Glutamatergic neuron (in vitro differentiated cells): ENCODE data around the gene IPPK. TPM values are rescaled to one million over a fixed set of nuclear protein-coding genes. Genes with fewer than 3 reads are reported as not detected.

Source experiments
- DNase-seq: peaks from one replicate; pipeline ENCODE4 v3.0.0; 2022
- H3K27ac Mint-ChIP-seq: one replicate; pipeline ENCODE4 v1.8.0; 2020; ENCODE audit warnings: mild to moderate bottlenecking, mixed read lengths, inconsistent platforms; ENCODE audit not compliant: unreplicated experiment
- H3K27me3 Mint-ChIP-seq: one replicate; pipeline ENCODE4 v1.8.0; 2020; ENCODE audit warnings: mild to moderate bottlenecking, moderate library complexity, mixed read lengths, inconsistent platforms; ENCODE audit not compliant: unreplicated experiment
- H3K36me3 Mint-ChIP-seq: one replicate; pipeline ENCODE4 v1.8.0; 2020; ENCODE audit warnings: mild to moderate bottlenecking, mixed read lengths, inconsistent platforms; ENCODE audit not compliant: unreplicated experiment
- H3K4me1 Mint-ChIP-seq: one replicate; pipeline ENCODE4 v1.8.0; 2020; ENCODE audit warnings: mild to moderate bottlenecking, low read depth, mixed read lengths, inconsistent platforms; ENCODE audit not compliant: unreplicated experiment
- H3K4me3 Mint-ChIP-seq: one replicate; pipeline ENCODE4 v1.8.0; 2020; ENCODE audit warnings: mild to moderate bottlenecking, mixed read lengths, inconsistent platforms; ENCODE audit not compliant: unreplicated experiment
- H3K9me3 Mint-ChIP-seq: one replicate; pipeline ENCODE4 v1.8.0; 2020; ENCODE audit warnings: mild to moderate bottlenecking, moderate library complexity, mixed read lengths, inconsistent platforms; ENCODE audit not compliant: unreplicated experiment
- CTCF ChIP-seq: fragments of 200-600 bp; sonication (generic); IDR thresholded peaks from one replicate; pipeline ENCODE4 v1.5.0; 2021; ENCODE audit not compliant: partially characterized antibody, unreplicated experiment
- total RNA-seq: library from RNA; stranded (reverse); fragmentation: NEBNext Ultra II Directional; extraction: Animal tissue kit (Norgen Biotek cat#: 25700); gene quantifications from one replicate; pipeline ENCODE4 v1.2.1, GENCODE V29; 2021; ENCODE audit not compliant: unreplicated experiment

The IPPK gene
- total RNA-seq, 1 donor from 2014 or later = 7.0 TPM

GRCh38 chr9:92607088-92607487 is 62.8 kb downstream of the IPPK start:
- peaks cover 6% of the 10 kb centered on the region for H3K4me1 Mint-ChIP-seq
- H3K27ac Mint-ChIP-seq = no peak overlapping the region
- H3K4me3 Mint-ChIP-seq = no peak overlapping the region
- H3K9me3 Mint-ChIP-seq = peaks cover 2% of the 10 kb centered on the region
- peaks cover 6% of the 10 kb centered on the region for H3K27me3 Mint-ChIP-seq
- TF ChIP-seq CTCF = no peak
- H3K36me3 Mint-ChIP-seq = peaks cover 16% of the 10 kb centered on the region
- DNase-seq = no peak

GRCh38 chr9:92605224-92605623 is 64.7 kb downstream of the IPPK start:
- TF ChIP-seq CTCF = no peak
- Mint-ChIP-seq H3K4me1 (peaks cover 15% of the 10 kb centered on the region), H3K27me3 (peaks cover 5% of the 10 kb centered on the region), H3K36me3 (peaks cover 16% of the 10 kb centered on the region), H3K9me3 (peaks cover 2% of the 10 kb centered on the region), H3K27ac (no peak overlapping the region), H3K4me3 (no peak overlapping the region)
- no peak for DNase-seq

- no peak for TF ChIP-seq CTCF
- peaks cover 5% of the 10 kb centered on the region for H3K27me3 Mint-ChIP-seq
- no peak overlapping the region for H3K27ac Mint-ChIP-seq
- H3K36me3 Mint-ChIP-seq = peaks cover 16% of the 10 kb centered on the region
- DNase-seq = no peak
- H3K4me3 Mint-ChIP-seq = no peak overlapping the region
- peaks cover 15% of the 10 kb centered on the region for H3K4me1 Mint-ChIP-seq
- peaks cover 2% of the 10 kb centered on the region for H3K9me3 Mint-ChIP-seq
Measured at GRCh38 chr9:92603990-92604389, 65.9 kb downstream of the IPPK start.

- DNase-seq = no peak
- TF ChIP-seq CTCF = no peak
- Mint-ChIP-seq H3K4me3 (no peak overlapping the region), H3K4me1 (peaks cover 9% of the 10 kb centered on the region), H3K27me3 (peaks cover 5% of the 10 kb centered on the region), H3K36me3 (peaks cover 16% of the 10 kb centered on the region), H3K27ac (no peak overlapping the region), H3K9me3 (peaks cover 2% of the 10 kb centered on the region)
Measured at GRCh38 chr9:92603100-92603499, 66.8 kb downstream of the IPPK start.

GRCh38 chr9:92602413-92602812 is 67.5 kb downstream of the IPPK start:
- H3K27ac Mint-ChIP-seq = no peak overlapping the region
- H3K4me3 Mint-ChIP-seq = no peak overlapping the region
- peaks cover 2% of the 10 kb centered on the region for H3K9me3 Mint-ChIP-seq
- peaks cover 9% of the 10 kb centered on the region for H3K4me1 Mint-ChIP-seq
- peaks cover 16% of the 10 kb centered on the region for H3K36me3 Mint-ChIP-seq
- no peak for DNase-seq
- TF ChIP-seq CTCF = no peak
- H3K27me3 Mint-ChIP-seq = peaks cover 5% of the 10 kb centered on the region
